ENCODE results near the gene SACS.

Gene SACS

GRCh38 chr13:23352161-23352560, 81.3 kb downstream of the SACS start:
- no peak overlapping the region for H3K4me3 ChIP-seq (ENCODE audit: low read depth, low read length)
- POLR2A ChIA-PET, result interaction anchor here (0.6 kb wide), 1 partner anchor 30 kb away, joined by 3 read pairs; no protein-coding TSS in a partner anchor
- TF ChIP-seq CTCF (IDR thresholded peaks at IDR 0.05; ENCODE audit: insufficient read depth, low read length, missing control alignments), result no peak
- CTCF ChIA-PET, result interaction anchor here (1.1 kb wide), 1 partner anchor 15 kb away, joined by 3 read pairs; no protein-coding TSS in a partner anchor
- no peak for DNase-seq (ENCODE audit: low read depth, low spot score)

GRCh38 chr13:23350009-23350408, 83.5 kb downstream of the SACS start:
- ChIA-PET CTCF (interaction anchor here (0.9 to 1.6 kb wide), 3 partner anchors 12 to 116 kb away, joined by 3 to 7 read pairs (median 3); no protein-coding TSS in a partner anchor), POLR2A (no interaction called here)
- no peak for TF ChIP-seq CTCF (IDR thresholded peaks at IDR 0.05; ENCODE audit: insufficient read depth, low read length, missing control alignments)
- DNase-seq (ENCODE audit: low read depth, low spot score), result no peak
- H3K4me3 ChIP-seq (ENCODE audit: low read depth, low read length), result no peak overlapping the region

GRCh38 chr13:23349161-23349897, 84.2 kb downstream of the SACS start:
- ChIA-PET CTCF (interaction anchor here (0.9 to 1.6 kb wide), 3 partner anchors 11 to 15 kb away, joined by 3 to 7 read pairs (median 3); no protein-coding TSS in a partner anchor), POLR2A (no interaction called here)
- DNase-seq (ENCODE audit: low read depth, low spot score), result no peak
- TF ChIP-seq CTCF (IDR thresholded peaks at IDR 0.05; ENCODE audit: insufficient read depth, low read length, missing control alignments), result no peak
- no peak overlapping the region for H3K4me3 ChIP-seq (ENCODE audit: low read depth, low read length)

GRCh38 chr13:23348262-23349127, 85.0 kb downstream of the SACS start:
- CTCF ChIA-PET, result interaction anchor here (0.7 to 2.0 kb wide), 3 partner anchors 13 to 20 kb away, joined by 3 to 5 read pairs (median 3); no protein-coding TSS in a partner anchor
- DNase-seq (ENCODE audit: low read depth, low spot score), result no peak
- no peak for TF ChIP-seq CTCF (IDR thresholded peaks at IDR 0.05; ENCODE audit: insufficient read depth, low read length, missing control alignments)
- POLR2A ChIA-PET, result interaction anchor here (0.5 kb wide), 1 partner anchor 1540 kb away, joined by 3 read pairs; no protein-coding TSS in a partner anchor
- no peak overlapping the region for H3K4me3 ChIP-seq (ENCODE audit: low read depth, low read length)

- ChIA-PET POLR2A (no interaction called here), CTCF (interaction anchor here (0.7 to 2.0 kb wide), 3 partner anchors 9 to 20 kb away, joined by 3 to 5 read pairs (median 3); no protein-coding TSS in a partner anchor)
- H3K4me3 ChIP-seq (ENCODE audit: low read depth, low read length), result no peak overlapping the region
- DNase-seq (ENCODE audit: low read depth, low spot score), result no peak
- no peak for TF ChIP-seq CTCF (IDR thresholded peaks at IDR 0.05; ENCODE audit: insufficient read depth, low read length, missing control alignments)
Observed at GRCh38 chr13:23347601-23348000, 85.9 kb downstream of the SACS start.
